ENCODE measurements around the gene PARP14.

DNA sequence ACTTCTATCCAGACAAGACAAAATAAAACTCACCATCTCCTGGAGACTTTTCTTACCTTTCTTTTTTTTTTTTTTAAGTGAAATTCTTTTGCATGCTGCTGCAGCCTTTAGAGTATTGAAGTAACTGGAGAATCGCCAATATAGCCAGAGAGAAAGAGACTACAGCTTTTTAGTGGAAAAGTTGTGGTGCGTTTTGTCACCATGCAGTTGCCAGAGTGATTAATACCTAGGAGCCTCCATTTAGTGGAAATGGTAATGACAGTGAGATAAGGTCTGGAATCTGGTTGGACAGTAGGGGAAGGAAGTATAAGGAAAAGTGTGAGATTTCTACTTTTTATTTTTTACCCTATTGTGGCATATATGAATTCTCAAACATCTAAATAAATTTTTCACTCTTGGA is 18.1 kb upstream of the PARP14 start:
- TF ChIP-seq EZH2 (IDR thresholded peaks at IDR 0.05; ENCODE audit: borderline replicate concordance, insufficient read depth, low read depth, low read length, poor library complexity, severe bottlenecking), result no peak
- TF ChIP-seq, protein P1, sequence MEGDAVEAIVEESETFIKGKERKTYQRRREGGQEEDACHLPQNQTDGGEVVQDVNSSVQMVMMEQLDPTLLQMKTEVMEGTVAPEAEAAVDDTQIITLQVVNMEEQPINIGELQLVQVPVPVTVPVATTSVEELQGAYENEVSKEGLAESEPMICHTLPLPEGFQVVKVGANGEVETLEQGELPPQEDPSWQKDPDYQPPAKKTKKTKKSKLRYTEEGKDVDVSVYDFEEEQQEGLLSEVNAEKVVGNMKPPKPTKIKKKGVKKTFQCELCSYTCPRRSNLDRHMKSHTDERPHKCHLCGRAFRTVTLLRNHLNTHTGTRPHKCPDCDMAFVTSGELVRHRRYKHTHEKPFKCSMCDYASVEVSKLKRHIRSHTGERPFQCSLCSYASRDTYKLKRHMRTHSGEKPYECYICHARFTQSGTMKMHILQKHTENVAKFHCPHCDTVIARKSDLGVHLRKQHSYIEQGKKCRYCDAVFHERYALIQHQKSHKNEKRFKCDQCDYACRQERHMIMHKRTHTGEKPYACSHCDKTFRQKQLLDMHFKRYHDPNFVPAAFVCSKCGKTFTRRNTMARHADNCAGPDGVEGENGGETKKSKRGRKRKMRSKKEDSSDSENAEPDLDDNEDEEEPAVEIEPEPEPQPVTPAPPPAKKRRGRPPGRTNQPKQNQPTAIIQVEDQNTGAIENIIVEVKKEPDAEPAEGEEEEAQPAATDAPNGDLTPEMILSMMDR (IDR thresholded peaks at IDR 0.05), result no peak
